Stimulated activated CD8-positive, alpha-beta memory T cell treated with anti-CD3 and anti-CD28 coated beads, Interleukin-4, amount 100 ng/mL, for 48 hours (primary cell): ENCODE results near the gene CNTNAP1.
"Not testable (repeated sequence)": the region's sequence is repeated elsewhere in the genome, so short reads cannot be mapped to it uniquely, and the experiment has no call there.

Experiments used
- DNase-seq: peaks from one replicate; pipeline ENCODE4 v3.0.0-alpha.2; 2020

CNTNAP1 gene

DNA sequence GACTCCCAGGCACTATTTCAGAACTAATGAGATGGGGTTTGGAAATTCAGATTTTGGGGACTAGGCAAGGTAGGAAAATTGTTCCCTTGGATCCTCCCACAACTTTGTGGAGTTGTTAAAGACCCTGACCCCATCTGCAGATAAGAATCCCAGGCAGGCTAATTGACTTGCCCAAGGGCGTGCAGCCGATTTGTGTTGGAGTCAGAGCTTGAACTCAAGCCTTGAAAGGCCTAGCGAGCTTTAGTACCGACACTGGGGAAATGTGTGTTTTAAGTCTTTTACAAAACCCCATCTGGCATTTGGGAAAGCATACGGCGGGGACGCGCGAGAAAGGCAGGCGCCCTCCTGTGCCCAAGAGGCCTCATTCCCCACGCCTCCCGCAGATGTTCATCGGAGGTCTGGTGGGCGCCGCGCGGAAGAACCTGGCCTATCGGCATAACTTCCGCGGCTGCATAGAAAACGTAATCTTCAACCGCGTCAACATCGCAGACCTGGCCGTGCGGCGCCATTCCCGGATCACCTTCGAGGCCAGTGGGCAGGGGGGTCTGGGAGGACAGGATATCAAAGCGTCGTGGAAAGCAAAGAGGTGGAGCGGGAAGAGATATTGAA is 4.3 kb downstream of the CNTNAP1 start:
- DNase-seq: no peak

DNA sequence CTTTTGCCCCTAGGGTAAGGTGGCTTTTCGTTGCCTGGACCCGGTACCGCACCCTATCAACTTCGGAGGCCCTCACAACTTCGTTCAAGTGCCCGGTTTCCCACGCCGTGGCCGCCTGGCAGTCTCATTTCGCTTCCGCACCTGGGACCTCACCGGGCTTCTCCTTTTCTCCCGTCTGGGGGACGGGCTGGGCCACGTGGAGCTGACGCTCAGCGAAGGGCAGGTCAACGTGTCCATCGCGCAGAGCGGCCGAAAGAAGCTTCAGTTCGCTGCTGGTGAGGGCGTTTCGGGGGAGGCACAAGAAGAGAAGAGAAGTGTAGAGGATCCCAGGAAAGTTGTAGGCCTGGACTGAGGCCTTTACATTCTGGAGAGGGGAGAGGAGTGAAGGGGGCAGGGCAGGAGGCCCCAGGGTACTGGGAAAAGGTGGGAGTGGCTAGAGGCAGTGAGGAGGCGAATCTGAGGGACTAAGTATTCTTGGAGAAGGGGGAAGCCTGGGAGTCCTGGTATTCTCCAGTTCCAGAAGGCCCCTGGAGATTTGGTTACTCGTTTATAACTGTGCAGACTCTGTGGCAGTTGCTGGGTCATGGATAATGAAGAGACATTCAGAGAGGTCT is 5.5 kb downstream of the CNTNAP1 start:
- DNase-seq: no peak

DNA sequence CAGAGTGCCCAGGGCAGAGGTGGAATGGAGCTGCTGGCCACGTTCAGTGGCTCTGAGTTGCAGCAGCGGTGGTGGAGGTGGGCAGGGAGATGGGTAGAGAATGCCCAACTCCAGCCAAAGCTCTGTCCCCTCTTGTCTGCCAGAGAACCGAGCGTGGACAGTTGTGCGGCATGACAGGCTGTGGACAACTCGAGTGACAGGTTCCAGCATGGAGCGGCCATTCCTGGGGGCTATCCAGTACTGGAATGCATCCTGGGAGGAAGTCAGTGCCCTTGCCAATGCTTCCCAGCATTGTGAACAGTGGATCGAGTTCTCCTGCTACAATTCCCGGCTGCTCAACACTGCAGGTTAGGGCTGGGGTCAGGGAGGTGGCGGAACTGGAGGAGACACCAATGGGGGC is 8.3 kb downstream of the CNTNAP1 start:
- no peak for DNase-seq

DNA sequence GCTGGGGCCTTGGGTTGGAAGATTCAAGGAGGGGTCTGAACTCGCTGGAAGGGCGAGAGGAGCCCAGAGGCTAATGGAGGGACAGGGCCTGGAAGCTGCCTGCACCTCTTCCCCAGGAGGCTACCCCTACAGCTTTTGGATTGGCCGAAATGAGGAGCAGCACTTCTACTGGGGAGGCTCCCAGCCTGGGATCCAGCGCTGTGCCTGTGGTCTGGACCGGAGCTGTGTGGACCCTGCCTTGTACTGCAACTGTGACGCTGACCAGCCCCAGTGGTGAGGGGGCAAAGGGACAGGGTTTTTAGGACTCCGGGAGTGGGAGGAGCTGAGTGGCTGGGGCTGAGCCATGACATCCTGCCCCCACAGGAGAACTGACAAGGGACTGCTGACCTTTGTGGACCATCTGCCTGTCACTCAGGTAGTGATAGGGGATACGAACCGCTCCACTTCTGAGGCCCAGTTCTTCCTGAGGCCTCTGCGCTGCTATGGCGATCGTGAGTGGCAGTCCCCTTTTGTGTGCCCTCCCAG is 8.8 kb downstream of the CNTNAP1 start:
- no peak for DNase-seq

DNA sequence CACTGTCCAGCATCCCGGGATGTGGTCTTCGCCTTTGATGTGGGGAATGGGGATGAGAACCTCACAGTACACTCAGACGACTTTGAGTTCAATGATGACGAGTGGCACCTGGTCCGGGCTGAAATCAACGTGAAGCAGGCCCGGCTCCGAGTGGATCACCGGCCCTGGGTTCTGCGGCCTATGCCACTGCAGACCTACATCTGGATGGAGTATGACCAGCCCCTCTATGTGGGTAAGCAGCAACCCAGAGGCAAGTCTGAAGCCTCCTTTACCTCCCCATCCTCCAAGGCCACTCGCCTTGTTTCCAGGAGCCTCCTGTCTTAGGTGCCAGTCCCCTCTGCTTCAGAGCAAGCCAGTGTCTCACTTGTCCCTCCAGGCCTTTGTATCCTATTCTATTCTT is 10.2 kb downstream of the CNTNAP1 start:
- DNase-seq: no peak

DNA sequence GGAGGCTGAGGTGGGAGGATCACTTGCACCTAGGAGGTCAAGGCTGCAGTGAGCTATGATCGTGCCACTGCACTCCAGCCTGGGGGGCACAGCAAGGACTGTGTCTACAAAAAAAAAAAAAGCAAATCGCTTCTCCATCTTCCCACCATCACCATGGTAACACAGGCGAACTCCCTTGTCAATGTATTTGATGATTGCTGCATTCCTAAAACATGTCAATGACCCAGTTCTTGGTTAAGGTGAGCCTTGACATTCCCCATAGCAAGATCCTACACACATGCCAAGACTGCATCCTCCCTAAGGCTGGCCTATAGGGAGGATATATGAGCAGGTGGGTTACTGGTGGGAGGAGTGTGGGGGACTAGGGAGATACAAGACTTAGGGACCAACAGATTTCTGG is 12.2 kb downstream of the CNTNAP1 start:
- DNase-seq: no peak

DNA sequence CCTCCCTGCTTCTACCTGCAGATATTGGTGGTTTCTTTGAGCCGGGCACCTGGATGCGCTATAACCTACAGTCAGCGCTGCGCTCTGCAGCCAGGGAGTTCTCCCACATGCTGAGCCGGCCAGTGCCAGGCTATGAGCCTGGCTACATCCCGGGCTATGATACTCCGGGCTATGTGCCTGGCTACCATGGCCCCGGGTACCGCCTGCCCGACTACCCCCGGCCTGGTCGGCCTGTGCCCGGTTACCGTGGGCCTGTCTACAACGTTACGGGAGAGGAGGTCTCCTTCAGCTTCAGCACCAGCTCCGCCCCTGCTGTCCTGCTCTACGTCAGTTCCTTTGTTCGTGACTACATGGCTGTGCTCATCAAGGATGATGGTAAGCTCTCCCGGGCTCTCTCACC is 13.2 kb downstream of the CNTNAP1 start:
- no peak for DNase-seq

DNA sequence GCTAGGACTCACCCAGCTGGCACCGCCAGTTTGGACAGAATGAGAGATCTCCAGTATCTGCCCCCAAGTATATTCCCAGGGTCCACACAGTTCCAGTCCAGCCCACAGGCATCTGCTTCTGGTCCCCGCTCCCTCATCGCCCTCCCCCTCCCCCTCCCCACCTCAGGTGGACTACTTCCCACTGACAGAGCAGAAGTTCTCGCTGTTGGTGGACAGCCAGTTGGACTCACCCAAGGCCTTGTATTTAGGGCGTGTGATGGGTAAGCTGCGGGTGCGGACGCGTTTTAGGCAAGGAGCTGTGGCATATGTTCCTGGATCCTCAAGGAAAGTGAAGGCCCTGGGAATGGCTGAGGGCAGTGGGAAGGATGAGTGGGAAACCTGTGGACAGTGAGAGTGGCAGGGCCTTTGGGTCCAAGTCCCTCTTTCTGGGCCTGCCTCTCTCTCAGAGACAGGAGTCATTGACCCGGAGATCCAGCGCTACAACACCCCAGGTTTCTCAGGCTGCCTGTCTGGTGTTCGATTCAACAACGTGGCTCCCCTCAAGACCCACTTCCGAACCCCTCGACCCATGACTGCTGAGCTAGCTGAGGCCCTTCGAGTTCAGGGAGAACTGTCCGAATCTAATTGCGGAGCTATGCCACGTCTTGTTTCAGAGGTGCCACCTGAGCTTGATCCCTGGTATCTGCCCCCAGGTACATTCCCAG is 14.9 kb downstream of the CNTNAP1 start:
- no peak for DNase-seq

DNA sequence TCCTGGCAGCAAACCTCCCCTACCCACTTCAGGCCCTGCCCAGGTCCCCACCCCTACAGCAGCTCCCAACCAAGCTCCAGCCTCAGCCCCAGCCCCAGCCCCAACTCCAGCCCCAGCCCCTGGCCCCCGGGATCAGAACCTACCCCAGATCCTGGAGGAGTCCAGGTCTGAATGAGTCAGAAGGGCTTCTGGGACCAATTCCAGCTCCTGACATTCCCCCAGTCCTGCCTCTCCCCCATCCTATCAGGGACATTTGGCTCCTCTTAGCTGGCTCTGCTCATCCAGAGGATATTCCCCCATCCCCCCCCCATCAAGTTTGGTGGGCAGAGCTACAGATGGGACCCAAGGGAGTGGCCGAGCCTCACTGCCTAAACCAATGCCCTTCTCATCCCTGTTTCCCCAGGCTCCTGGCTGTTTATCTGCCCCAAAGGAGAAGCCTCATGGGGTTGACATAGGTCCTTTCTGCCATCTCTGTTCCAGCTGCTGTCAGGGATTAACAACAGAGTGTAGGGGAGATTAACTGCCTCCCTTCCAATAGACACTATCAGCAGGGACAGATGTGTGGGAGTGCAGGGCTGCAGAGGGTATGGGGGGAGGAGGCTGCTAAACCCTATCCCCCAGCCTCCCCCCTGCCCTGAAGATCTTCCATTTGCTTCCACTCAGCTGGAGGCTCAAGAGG is 16.5 kb downstream of the CNTNAP1 start:
- DNase-seq: no peak

DNA sequence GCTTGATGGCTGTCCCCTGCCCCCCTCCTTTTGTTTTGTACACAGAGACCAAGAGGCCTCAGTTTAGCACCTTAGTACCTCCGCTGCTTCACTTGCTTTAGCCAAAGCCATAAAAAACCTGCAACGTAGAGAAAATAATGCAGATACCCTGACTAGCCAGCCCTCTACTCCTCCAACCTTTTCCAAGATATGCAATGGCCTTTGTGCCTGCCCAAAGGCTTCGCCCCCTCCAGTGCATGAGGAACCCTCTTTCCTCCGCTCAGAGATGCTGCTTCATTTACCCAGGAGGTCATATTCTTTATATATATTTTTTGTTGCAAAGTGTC is 17.0 kb downstream of the CNTNAP1 start:
- DNase-seq: no peak

DNA sequence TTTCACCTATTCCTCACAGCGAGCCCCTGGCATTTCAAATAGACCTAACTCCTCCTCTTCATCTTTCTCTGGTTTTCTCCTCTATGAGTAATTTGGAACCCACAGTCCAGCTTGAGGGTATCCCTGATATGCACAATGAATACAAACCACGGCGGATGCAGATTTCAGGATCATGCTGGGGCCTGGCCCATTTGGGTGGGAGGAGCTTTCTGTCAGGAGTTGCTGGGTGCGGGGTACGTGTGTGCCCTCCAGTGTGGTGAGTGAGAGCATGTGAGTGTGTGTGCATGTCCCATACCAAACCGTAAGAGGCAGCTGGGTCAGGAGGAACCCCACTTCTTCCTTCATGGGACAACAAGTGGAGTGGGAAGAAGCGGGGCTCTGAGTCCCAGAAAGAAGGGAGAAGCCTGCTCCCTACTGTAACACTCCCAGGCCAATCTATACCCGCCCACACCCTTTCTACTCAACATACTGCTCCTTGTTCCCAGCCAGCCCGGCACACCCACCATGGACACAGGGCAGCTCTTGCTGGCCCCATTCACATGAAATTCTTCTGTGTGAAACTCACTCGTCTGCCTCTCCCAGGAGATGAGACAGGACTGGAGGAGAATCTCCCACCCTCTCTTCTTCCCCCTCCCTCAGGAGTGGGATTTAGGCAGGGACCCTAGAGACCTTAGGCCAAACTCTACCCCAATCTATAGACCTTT is 18.4 kb downstream of the CNTNAP1 start:
- no peak for DNase-seq

DNA sequence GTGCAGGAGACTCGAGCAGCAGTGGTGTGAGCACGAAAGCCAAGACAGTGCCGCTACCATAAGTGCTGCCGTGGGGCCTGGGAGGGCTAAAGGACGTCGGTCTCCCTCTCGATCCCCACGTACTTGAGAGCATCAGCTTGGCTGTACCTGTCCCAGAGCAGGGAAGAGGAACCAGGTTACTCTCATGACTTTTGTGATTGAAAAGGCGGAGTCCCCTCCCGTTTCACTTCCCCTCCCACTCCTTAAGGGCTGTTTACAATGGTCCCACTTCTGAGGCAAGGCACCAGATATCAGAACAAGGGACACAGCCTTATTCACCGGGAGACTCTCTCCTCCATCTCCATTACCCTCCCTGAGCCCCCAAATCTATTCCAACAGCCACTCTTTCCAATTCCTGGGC is 20.1 kb downstream of the CNTNAP1 start:
- DNase-seq: no peak

DNA sequence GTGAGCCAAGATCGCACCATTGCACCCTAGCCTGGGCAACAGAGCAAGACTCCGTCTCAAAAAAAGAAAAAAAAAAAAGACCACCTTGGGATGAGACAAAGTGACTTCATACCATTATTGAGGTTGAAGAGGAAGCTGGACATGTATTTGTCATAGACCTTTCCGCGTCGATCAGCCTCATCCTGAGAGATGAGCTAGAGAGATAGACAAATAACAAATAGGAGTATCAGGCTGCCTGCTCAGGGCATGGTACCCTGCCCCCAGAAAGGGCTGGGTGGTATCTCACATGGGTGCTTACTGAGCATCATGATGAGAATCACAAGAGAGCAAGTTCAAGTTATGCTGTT is 22.1 kb downstream of the CNTNAP1 start:
- no peak for DNase-seq

DNA sequence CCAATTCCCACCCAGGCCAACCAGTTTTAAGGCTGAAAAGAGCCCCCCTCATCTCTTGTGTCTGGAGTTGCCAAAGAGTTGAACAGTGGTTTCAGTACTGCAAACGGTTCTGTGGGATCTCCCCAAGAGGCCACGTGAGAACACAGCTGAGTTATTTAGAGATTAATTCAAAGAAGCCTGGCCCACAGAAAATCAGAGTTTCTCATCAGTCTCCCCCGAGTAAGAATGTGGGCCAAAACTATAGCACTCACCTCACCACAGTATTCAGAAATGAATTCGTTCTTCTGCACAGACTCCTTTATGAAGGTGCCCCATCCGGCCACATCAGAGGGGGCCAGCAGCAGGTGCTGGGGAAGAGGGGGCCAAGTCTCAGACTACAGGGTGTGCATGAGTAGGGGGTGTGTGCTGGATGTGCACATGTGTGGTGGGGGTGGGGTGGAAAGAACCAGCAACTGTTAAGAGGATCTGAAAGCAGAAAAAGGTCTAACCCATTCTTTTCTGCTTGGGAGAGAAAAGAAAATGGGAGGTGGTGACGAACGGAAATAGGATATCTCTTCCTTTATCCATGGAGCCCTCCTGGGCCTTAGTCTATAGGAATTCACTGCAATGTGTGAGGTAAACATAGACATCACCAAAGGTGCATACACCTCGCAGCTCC is 22.6 kb downstream of the CNTNAP1 start:
- DNase-seq: peak; percentile 54

DNA sequence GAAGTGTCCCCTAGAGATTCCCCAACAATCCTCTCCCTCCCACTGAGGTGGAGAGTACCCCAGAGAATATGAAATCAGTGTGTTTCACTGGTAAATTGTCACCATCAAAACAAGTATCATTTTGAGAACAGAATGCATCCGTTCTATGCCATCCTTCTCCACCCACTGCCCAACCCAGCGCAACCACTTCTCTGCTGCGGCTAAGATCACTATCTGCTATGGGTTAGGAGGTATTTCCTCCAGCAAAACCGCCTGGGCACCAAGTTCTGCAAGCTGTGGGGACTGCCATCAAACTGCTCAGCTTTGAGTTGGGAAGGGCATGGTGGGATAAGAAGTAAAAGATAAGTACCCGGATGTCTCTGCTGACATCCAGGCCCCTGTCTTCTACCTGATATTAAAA is 24.4 kb downstream of the CNTNAP1 start:
- peak; percentile 79 for DNase-seq

DNA sequence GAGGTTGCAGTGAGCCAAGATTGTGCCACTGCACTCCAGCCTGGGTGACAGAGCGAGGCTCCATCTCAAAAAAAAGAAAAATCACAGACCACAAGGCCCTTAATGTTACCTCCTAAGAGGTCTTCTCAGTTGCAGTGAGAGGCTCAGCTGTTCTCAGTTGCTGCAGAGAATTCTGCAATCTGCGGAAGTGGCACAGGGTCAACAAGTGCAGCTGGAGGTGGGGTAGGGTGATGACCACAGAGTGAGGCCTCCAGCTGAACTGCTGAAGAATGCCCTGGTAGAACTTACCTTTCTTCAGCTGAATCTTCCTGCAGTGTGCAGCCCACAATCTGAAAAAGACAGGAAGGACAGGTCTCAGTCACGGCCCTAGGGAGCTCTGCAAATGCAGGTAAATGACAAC is 26.3 kb downstream of the CNTNAP1 start:
- no peak for DNase-seq

DNA sequence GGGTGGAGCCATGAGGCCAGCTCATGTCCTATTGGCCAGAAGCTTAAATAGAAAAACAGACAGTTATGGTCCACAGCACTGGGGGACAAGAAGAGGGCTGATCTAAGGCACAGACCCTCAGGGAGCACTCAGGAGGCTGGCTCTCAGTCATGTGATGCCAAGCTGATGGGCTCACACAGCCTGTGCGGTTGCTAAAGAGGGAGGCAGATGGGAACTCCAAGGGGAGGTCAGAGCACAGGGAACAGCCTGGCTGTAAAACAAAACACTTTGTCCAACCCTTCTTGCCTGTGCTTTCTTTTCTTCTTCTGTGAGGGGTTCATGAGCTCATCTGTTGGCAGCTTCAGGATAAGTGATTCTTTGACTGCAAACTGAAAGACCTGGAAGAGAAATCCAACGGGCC is 27.2 kb downstream of the CNTNAP1 start:
- no peak for DNase-seq

DNA sequence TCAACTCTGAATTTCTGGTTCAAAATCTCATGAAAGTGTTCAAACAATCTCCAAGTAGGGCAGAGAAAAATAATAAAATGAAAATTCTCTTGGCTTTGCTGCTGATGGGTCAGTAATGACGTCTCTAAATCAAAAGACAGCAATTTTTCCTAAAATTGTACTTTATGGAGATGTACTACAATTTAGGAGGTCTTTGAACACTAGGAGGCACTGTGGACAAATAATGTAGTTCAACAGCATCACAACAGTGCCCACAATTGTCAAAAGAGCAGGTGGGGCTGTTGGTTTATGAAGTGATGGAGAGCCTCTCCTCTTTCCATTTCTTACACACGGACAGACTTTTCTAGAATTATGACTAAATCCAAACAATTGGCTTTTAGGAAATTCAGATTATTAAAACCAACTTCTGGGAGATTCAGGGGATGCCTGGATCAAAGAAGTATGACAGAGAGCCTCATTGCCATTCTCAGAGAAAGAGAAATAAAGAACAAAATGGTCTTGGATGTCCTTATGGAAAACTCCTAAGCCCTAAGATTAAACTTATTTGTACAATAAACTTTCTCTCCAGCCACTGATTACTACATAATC is 38.8 kb downstream of the CNTNAP1 start:
- no peak for DNase-seq

DNA sequence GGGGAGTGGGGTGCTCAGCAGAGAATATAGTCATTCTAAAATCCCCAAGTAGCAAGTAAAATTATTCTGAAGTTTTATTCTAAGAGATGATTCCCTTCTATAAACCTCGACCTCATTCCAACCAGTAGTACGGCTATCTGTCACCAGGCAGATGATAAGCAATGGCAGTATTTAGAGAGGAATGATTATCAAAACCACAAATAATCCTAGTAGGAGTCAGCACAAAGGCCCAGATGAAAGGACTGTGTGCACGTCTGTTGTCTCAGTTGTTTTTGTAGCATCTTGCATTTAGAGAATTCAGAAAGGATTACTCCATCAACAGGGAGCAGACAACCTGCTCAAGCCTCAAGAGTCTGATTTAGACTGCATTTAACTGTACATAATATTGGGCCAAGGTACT is 41.3 kb downstream of the CNTNAP1 start:
- no peak for DNase-seq

DNA sequence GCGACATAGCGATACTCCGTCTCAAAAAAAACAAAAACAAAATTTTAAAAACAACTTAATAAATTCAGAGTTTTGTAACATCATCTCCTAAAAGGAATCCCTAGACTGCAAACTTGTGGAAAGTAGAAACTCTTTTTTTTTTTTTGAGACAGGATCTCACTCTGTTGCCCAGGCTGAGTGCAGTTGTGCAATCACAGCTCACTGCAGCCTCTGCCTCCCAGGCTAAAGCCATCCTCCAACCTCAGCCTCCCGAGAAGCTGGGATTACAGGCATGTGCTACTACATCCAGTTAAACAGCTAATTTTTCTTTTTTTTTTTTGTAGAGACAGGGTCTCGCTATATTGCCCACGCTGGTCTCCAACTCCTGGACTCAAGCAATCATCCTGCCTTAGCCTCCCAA is 42.8 kb downstream of the CNTNAP1 start:
- no peak for DNase-seq

DNA sequence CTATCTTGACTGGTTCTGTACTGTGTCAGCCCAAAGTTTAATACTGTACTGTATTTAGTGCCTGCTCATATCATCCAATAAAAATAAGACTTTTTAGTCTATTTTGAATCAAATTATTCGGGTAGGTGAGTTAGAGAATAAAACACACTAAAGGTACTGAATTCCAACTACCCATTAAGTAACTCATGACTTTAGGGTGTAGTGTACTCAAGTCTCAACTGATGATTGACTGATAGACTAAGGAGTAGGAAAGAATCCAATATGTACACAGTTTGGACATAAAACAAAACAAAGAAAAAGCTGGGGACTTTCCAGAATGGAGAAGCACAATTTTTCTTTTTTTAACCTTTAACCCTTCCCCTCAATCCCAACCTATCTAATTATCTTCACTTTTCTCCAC is 58.4 kb downstream of the CNTNAP1 start:
- no peak for DNase-seq

DNA sequence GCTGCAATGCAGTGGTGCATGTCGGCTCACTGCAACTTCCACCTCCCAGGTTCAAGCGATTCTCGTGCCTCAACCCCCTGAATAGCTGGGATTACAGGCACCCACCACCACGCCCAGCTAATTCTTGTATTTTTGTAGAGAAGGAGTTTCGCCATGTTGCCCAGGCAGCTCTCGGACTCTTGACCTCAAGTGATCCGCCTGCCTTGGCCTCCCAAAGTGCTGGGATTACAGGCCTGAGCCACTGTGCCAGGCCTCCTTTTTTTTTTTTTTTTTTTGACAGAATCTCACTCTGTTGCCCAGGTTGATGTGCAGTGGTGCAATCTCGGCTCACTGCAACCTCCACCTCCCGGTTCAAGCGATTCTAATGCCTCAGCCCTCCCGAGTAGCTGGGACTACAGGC is 60.6 kb downstream of the CNTNAP1 start:
- DNase-seq: not testable (repeated sequence)
